ENCODE measurements around the gene TRAK1.
"Not testable (repeated sequence)": the region's sequence is repeated elsewhere in the genome, so short reads cannot be mapped to it uniquely, and the experiment has no call there.

TRAK1 gene, protein sequence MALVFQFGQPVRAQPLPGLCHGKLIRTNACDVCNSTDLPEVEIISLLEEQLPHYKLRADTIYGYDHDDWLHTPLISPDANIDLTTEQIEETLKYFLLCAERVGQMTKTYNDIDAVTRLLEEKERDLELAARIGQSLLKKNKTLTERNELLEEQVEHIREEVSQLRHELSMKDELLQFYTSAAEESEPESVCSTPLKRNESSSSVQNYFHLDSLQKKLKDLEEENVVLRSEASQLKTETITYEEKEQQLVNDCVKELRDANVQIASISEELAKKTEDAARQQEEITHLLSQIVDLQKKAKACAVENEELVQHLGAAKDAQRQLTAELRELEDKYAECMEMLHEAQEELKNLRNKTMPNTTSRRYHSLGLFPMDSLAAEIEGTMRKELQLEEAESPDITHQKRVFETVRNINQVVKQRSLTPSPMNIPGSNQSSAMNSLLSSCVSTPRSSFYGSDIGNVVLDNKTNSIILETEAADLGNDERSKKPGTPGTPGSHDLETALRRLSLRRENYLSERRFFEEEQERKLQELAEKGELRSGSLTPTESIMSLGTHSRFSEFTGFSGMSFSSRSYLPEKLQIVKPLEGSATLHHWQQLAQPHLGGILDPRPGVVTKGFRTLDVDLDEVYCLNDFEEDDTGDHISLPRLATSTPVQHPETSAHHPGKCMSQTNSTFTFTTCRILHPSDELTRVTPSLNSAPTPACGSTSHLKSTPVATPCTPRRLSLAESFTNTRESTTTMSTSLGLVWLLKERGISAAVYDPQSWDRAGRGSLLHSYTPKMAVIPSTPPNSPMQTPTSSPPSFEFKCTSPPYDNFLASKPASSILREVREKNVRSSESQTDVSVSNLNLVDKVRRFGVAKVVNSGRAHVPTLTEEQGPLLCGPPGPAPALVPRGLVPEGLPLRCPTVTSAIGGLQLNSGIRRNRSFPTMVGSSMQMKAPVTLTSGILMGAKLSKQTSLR

DNA sequence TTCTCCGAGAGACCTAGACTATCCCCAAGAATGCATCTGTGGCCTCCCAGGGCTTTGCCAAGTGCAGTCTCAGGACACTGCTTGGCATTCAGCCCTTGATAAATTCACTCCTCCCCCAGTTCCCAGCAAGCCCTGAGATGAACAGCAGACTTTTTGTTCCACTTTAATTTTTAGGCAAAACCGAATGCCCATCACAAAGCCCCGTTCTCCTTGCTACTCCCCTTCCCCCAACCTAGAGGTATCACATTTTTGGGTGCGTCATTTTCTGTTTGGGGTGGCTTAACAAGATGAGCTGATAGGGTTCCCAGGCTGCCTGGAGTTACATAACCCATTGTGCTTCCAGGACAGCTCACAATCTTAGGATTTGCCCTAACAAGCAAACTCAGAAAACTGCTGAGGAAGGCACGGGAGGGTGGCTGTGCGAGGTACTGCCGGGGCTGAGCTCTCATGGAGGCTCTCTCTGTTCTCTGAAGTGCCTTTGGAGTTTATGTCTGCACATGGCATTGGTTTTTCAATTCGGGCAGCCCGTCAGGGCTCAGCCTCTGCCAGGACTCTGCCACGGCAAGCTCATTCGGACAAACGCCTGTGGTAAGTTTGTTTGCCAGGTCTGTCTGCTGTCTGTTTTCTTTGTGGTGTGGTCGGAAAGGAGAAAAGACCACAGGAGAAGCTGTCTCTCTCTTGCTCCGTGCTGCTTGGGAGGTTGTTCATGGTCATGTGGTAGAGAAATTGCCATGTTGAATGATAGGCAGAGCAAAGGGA lies at the start of gene TRAK1:
Gene TRAK1, plus strand, starts transcription at position 385 of the 759 bp plus-strand sequence. Its CDS starts 113 bp downstream, at position 498.
- DNase-seq (ENCODE audit: low read depth): no peak

DNA sequence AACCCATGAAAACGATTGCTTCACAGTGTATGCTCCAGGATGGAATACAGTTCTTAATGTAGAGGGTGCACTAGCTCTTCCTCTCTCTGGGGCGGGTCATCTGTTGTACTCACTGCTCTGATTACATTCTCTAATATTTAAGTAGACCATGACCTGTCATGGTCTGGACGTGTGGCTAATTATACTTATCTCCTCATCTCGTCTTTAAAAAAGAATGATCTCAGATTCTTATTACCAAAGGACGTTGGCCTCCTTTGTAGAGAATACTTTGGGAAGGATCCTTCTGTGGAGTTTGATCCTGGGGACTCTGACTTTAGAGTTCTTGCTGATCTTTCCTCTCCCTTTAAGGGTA lies 48.4 kb upstream of the TRAK1 start:
- no peak for DNase-seq (ENCODE audit: low read depth)

DNA sequence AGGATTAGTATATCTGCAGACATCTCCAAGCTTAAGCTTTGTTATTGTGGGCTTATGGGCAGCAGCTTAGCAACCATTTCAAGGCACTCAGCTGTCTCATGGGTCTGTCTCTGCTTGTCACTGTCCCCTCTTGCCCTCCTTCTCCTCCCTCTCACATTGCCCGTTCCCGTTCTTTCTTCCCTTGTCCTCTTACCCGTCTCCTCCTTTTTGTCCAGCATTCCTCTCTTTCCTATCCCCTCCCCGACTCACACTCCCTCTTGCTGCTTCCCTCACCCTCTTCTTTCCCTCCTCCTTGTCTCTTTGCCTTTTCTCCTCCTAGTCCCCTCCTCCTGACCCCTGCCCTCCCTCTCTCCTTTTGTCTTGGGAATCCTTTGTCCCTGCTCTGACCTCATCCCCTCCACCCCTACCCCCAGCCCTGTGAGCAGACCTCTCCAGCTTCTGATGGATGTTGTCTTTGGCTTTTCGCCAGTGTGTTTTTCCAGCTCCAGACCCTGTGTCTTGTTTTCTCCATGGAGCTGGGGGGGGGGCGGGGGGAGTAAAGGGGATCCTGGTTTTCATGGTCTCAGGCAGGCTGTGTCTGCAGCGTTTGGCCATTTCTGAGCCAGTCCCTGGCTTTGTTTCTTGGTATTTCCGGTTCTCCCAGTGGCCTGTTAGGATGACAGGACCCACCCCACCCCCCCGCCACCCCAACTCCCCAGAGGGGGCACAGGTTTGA lies 47.9 kb upstream of the TRAK1 start:
- no peak for DNase-seq (ENCODE audit: low read depth)

DNA sequence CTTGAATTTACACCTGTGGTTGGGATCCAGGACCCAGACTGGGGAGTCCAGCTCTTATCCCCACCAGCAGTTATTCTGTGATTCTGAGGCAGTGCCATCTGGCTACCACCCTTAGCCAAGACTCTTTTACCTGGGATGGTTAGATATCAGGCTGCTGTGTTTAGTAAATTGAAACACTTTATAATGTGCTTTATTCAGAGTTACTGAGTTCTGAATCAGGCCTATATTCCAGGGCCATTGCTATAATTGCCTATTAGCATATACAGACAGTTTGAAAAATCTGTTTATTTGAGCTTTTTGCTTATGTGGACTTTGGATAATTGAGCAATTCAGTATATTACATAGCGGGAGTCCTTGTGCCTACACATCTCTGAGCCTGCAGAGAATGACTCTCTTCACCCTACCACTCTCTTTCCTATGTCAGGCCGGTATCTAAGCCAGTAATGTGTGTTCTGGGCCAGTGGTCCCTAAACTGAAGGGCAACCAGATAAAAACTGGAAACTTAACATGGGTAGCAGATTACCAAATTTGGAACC lies 45.4 kb upstream of the TRAK1 start:
- DNase-seq (ENCODE audit: low read depth): no peak

DNA sequence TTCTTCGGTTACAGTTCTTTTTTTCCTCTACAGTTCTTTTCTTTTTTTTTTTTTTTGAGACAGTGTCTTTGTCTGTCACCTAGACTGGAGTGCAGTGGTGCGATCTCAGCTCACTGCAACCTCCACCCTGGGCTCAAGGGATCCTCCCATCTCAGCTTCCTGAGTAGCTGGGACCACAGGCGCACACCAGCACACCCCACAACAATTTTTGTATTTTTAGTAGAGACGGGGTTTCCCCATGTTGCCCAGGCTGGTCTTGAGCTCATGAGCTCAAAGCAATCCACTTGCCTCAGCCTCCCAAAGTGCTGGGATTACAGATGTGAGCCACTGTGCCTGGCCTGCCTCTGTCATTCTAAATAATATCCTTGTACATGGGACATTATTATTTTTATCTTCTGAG lies 42.6 kb upstream of the TRAK1 start:
- not testable (repeated sequence) for DNase-seq (ENCODE audit: low read depth)

DNA sequence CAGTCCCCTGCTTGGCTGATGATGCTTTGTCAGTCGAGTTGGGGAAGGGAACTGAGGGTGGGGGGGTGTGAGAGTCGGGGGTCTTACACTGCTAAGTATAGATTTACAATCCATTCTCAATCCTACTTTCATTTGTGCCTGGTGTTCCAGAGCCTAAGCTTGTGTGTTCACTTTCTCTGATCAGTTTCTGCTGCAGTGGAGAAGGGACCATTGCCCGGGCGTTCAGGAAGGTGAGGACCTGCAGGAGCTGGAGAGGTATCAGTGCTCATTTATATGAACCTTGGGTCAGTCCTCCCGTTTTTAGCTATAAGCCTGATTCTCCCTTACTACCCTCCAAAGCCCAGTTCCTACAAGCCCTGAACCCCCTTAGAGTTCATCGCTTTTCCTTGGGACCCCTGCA lies 41.0 kb upstream of the TRAK1 start:
- no peak for DNase-seq (ENCODE audit: low read depth)

- no peak for DNase-seq (ENCODE audit: low read depth)
Measured at GRCh38 chr3:42051384-42052131, 39.6 kb upstream of the TRAK1 start.

DNA sequence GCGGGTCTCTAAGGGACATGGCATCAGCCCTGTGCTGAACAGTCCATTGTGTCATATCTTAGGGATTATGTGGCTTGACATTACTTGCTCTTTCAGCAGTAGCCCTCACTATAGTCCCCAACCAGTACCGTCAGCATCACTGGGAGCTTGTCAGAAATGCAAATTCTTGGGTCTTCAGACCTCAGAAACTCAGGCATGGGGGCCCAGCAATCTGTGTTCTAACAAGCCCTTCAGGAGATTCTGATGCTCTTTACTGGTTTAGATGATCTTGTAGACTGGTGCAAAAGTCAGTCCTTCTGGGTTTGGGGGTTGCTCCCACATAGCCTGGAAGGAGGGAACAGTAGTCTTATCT lies 39.0 kb upstream of the TRAK1 start:
- DNase-seq (ENCODE audit: low read depth): no peak

- no peak for DNase-seq (ENCODE audit: low read depth)
Measured at GRCh38 chr3:42052484-42053351, 38.4 kb upstream of the TRAK1 start.

GRCh38 chr3:42053476-42053875 lies 37.7 kb upstream of the TRAK1 start:
- DNase-seq (ENCODE audit: low read depth): no peak

DNA sequence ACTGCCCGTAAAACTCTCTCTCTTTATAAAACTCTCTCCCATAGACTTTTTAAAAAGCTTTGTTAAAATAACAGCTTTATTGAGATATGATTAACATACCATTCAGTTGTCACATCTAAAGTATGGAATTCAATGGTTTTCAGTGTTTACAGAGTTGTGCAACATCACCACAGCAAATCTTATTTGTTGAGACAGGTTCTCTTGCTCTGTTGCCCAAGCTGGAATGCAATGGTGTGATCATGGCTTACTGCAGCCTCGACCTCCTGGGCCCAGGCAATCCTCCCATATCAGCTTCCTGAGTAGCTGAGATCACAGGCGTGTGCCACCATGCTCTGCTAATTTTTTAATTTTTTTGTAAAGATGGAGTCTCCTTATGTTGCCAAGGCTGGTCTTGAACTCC lies 35.9 kb upstream of the TRAK1 start:
- DNase-seq (ENCODE audit: low read depth): no peak

DNA sequence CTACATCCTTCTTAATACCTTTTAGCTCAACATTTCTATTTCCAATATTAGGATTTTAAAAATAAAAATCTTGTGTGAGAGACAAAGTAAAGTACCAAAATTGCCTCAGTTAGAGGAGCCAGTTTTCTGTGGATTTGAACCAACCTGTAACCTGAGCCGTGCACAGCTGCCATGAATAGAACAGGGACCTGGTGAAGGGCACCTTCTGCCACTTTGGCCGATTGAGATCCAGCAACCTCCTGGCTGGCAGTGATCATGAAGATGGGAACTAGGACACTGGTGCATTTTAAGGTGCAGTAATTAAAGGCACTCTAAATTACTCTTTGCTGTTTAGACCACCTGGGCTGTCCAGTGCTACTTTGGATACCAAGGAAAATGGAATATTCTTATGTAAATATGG lies 34.3 kb upstream of the TRAK1 start:
- DNase-seq (ENCODE audit: low read depth): no peak

- DNase-seq (ENCODE audit: low read depth): no peak
Measured at GRCh38 chr3:42057561-42058211, 33.5 kb upstream of the TRAK1 start.

GRCh38 chr3:42061025-42061712 lies 30.0 kb upstream of the TRAK1 start:
- no peak for DNase-seq (ENCODE audit: low read depth)

GRCh38 chr3:42061713-42062380 lies 29.3 kb upstream of the TRAK1 start:
- no peak for DNase-seq (ENCODE audit: low read depth)

DNA sequence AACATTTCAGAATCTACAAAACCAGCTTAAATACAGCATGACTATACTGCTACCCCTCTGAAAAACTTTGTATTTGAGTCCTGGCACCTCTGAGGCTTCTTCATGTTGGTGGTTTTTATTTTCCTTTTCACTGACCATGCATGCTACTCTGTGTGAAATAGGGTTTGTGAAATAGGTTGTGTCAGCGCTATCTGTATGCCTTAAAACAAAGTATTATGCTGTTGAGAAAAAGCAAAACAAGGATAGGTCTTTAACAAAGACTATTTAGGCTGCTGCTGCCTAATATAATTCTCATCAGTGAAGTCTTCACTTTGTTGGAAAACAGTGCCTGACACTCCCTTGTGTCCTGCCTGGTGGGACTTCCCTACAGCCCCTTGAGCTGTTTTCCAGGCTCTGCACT lies 28.7 kb upstream of the TRAK1 start:
- DNase-seq (ENCODE audit: low read depth): no peak

DNA sequence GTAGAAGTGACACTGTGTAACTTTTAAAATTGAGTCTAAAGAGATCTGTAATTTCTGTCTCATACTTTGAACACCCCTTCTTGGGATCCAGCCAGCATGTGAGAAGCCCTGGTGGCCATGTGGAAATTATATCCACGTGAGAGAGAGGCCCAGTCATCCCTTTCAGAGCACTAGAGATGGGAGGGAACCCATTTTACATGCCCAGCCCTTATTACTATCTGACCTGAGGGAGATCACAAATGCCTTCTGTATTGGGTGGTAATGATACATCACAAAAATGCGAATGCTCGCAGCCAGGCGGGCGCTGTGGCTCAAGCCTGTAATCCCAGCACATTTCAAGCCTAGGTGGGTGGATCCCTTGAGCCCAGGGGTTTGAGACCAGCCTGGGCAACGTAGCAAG lies 27.3 kb upstream of the TRAK1 start:
- DNase-seq (ENCODE audit: low read depth): no peak

- no peak for DNase-seq (ENCODE audit: low read depth)
Measured at GRCh38 chr3:42066516-42067181, 24.5 kb upstream of the TRAK1 start.
